CD4-positive, alpha-beta T cell treated with Interleukin-6 for 4 hours (primary cell): Measurements from ENCODE around the gene CANT1.

Experiments used
- DNase-seq: peaks from one replicate; pipeline ENCODE4 v3.0.0-alpha.2; 2020; ENCODE audit warnings: mixed read lengths

The CANT1 gene

GRCh38 chr17:78993981-78994671, 15.4 kb downstream of the CANT1 start:
- no peak for DNase-seq

GRCh38 chr17:78993241-78993956, 16.2 kb downstream of the CANT1 start:
- peak; percentile 55 for DNase-seq

GRCh38 chr17:78992542-78993212, 16.9 kb downstream of the CANT1 start:
- no peak for DNase-seq

- no peak for DNase-seq
These were observed 17.5 kb downstream of the CANT1 start for GRCh38 chr17:78991906-78992532.

GRCh38 chr17:78991017-78991738, 18.4 kb downstream of the CANT1 start:
- no peak for DNase-seq

GRCh38 chr17:78990349-78991016, 19.1 kb downstream of the CANT1 start:
- DNase-seq = no peak

GRCh38 chr17:78988152-78988551, 21.4 kb downstream of the CANT1 start:
- DNase-seq = no peak

- DNase-seq = no peak
These were observed 22.8 kb downstream of the CANT1 start for GRCh38 chr17:78986649-78987328.

GRCh38 chr17:78986048-78986648, 23.4 kb downstream of the CANT1 start:
- peak; percentile 22 for DNase-seq

- DNase-seq = no peak
These were observed 24.2 kb downstream of the CANT1 start for GRCh38 chr17:78985395-78985794.

- DNase-seq = no peak
These were observed 28.3 kb downstream of the CANT1 start for GRCh38 chr17:78981010-78981888.

- DNase-seq = no peak
These were observed 29.0 kb downstream of the CANT1 start for GRCh38 chr17:78980624-78980972.

- DNase-seq = peak; percentile 45
These were observed 29.6 kb downstream of the CANT1 start, which contains the start of gene LGALS3BP for GRCh38 chr17:78979780-78980623. TSS of gene LGALS3BP (minus strand) at chr17:78979923. CDS start at chr17:78977191, 2,732 bp downstream.

- DNase-seq = no peak
These were observed 31.3 kb downstream of the CANT1 start for GRCh38 chr17:78977997-78978973.

- no peak for DNase-seq
These were observed 32.0 kb downstream of the CANT1 start for GRCh38 chr17:78977681-78977943.

- no peak for DNase-seq
These were observed 32.5 kb downstream of the CANT1 start for GRCh38 chr17:78976907-78977680.
